IMR-90 (cell line): ENCODE measurements around the gene PRSS33. TPM values are rescaled to one million over a fixed set of nuclear protein-coding genes. Genes with fewer than 3 reads are reported as not detected.

Experiments used
- ATAC-seq: fragments of 200-7000 bp; cut with Tn5 transposase; 2 replicates; pipeline ENCODE4 v1.9.1; 2020; ENCODE audit warnings: low read depth, mild to moderate bottlenecking, moderate library complexity
- BruUV-seq: library from RNA; stranded (reverse); fragments of 400-500 nt; replicated peaks from 2 replicates; lab custom pipeline; 2021; lab: Mats Ljungman, UMichigan
- CTCF ChIA-PET: fragments of 300-600 bp; formaldehyde crosslinking; extraction: SDS; loops from one replicate; lab custom pipeline; 2021; ENCODE audit warnings: antibody characterized with exemption; lab: Yijun Ruan, JAX
- POLR2A ChIA-PET: fragments of 300-600 bp; sonication (Branson Sonifier 250); formaldehyde crosslinking; loops from one replicate; lab custom pipeline; 2022; ENCODE audit warnings: antibody characterized with exemption; ENCODE audit not compliant: unreplicated experiment; lab: Charles Lee
- DNase-seq: peaks from one replicate; pipeline ENCODE4 v3.0.0; 2013
- H2AFZ ChIP-seq: replicated peaks from 2 replicates; pipeline ENCODE3; 2013; ENCODE audit warnings: low read length, mild to moderate bottlenecking; ENCODE audit not compliant: poor library complexity
- H2AK5ac ChIP-seq: 2 replicates; pipeline ENCODE4 v1.6.1; 2013; ENCODE audit warnings: low read depth, low read length, inconsistent platforms
- H2AK9ac ChIP-seq: replicated peaks from 2 replicates; pipeline ENCODE3; 2013; ENCODE audit warnings: mild to moderate bottlenecking, low read depth, low read length, moderate library complexity; ENCODE audit not compliant: poor library complexity
- H2BK120ac ChIP-seq: 2 replicates; pipeline ENCODE4 v1.6.1; 2013; ENCODE audit warnings: low read depth, low read length, inconsistent platforms
- H2BK15ac ChIP-seq: 3 replicates; pipeline ENCODE4 v1.6.1; 2013; ENCODE audit warnings: low read depth, low read length, inconsistent platforms
- H2BK20ac ChIP-seq: 2 replicates; pipeline ENCODE4 v1.6.1; 2013; ENCODE audit warnings: low read depth, mild to moderate bottlenecking, inconsistent platforms, low read length, moderate library complexity
- H2BK5ac ChIP-seq: 2 replicates; pipeline ENCODE4 v1.6.1; 2013; ENCODE audit warnings: mild to moderate bottlenecking, low read depth, low read length, inconsistent platforms; ENCODE audit not compliant: poor library complexity, severe bottlenecking
- H3K14ac ChIP-seq: replicated peaks from 2 replicates; pipeline ENCODE4 v1.6.1; 2013; ENCODE audit warnings: low read depth, low read length, inconsistent platforms
- H3K18ac ChIP-seq: 2 replicates; pipeline ENCODE4 v1.6.1; 2013; ENCODE audit warnings: low read depth, low read length, control low read depth
- H3K23ac ChIP-seq: 2 replicates; pipeline ENCODE4 v1.6.1; 2013; ENCODE audit warnings: low read depth, low read length, inconsistent platforms
- H3K27ac ChIP-seq: 2 replicates; pipeline ENCODE4 v1.5.1; 2013; ENCODE audit warnings: mild to moderate bottlenecking, control low read depth, low read length; ENCODE audit not compliant: insufficient read depth
- H3K27me3 ChIP-seq: 2 replicates; pipeline ENCODE4 v1.6.1; 2013; ENCODE audit warnings: low read length; ENCODE audit not compliant: control insufficient read depth, insufficient read depth
- H3K36me3 ChIP-seq: 2 replicates; pipeline ENCODE4 v1.6.1; 2013; ENCODE audit warnings: low read length, mixed read lengths; ENCODE audit not compliant: control insufficient read depth, insufficient read depth
- H3K4ac ChIP-seq: 2 replicates; pipeline ENCODE4 v1.6.1; 2013; ENCODE audit warnings: low read depth, low read length, inconsistent platforms
- H3K4me1 ChIP-seq: 2 replicates; pipeline ENCODE4 v1.6.1; 2013; ENCODE audit warnings: low read length, mixed read lengths; ENCODE audit not compliant: control insufficient read depth, insufficient read depth
- H3K4me2 ChIP-seq: 2 replicates; pipeline ENCODE4 v1.6.1; 2013; ENCODE audit warnings: low read depth, mild to moderate bottlenecking, control low read depth, low read length, moderate library complexity
- H3K4me3 ChIP-seq: 2 replicates; pipeline ENCODE4 v1.5.1; 2013; ENCODE audit warnings: low read depth, mild to moderate bottlenecking, control low read depth, low read length, moderate library complexity; ENCODE audit not compliant: insufficient read depth
- H3K56ac ChIP-seq: 2 replicates; pipeline ENCODE4 v1.6.1; 2013; ENCODE audit warnings: low read length, inconsistent platforms; ENCODE audit not compliant: insufficient read depth; ENCODE audit errors: extremely low read depth
- H3K79me1 ChIP-seq, 2 experiments: 2 replicates each; pipeline ENCODE4 v1.6.1; 2013; ENCODE audit warnings: low read length in 2 of 2, inconsistent platforms in 1 of 2, low read depth in 1 of 2
- H3K9ac ChIP-seq: 2 replicates; pipeline ENCODE4 v1.6.1; 2013; ENCODE audit warnings: low read depth, low read length, control low read depth
- H3K9me1 ChIP-seq: 2 replicates; pipeline ENCODE4 v1.6.1; 2013; ENCODE audit warnings: low read length, inconsistent platforms; ENCODE audit not compliant: insufficient read depth
- H3K9me3 ChIP-seq: 2 replicates; pipeline ENCODE4 v1.6.1; 2013; ENCODE audit warnings: low read length; ENCODE audit not compliant: control insufficient read depth, insufficient read depth
- H4K20me1 ChIP-seq: 2 replicates; pipeline ENCODE4 v1.6.1; 2013; ENCODE audit warnings: low read length, inconsistent platforms; ENCODE audit not compliant: insufficient read depth
- H4K5ac ChIP-seq: 2 replicates; pipeline ENCODE4 v1.6.1; 2013; ENCODE audit warnings: mild to moderate bottlenecking, low read depth, low read length, control low read depth
- H4K8ac ChIP-seq, 2 experiments: 2 replicates each; pipeline ENCODE4 v1.6.1; 2013; ENCODE audit warnings: low read depth in 2 of 2, low read length in 2 of 2, control low read depth in 1 of 2, inconsistent platforms in 1 of 2
- H4K91ac ChIP-seq: 2 replicates; pipeline ENCODE4 v1.6.1; 2013; ENCODE audit warnings: low read depth, low read length, inconsistent platforms; ENCODE audit not compliant: insufficient read depth
- BHLHE40 ChIP-seq: fragments of 150-350 bp; IDR thresholded peaks from 2 replicates; pipeline ENCODE4 v1.6.1; 2016; ENCODE audit warnings: mild to moderate bottlenecking, low read depth, low read length
- CEBPB ChIP-seq: IDR thresholded peaks from 2 replicates; pipeline ENCODE4 v1.6.1; 2012; ENCODE audit warnings: low read depth, low read length, improper control_type of control experiment
- CHD1 ChIP-seq: IDR thresholded peaks from 2 replicates; pipeline ENCODE4 v1.6.1; 2012; ENCODE audit warnings: low read depth, low read length, improper control_type of control experiment
- ELK1 ChIP-seq: fragments of 150-350 bp; IDR thresholded peaks from 2 replicates; pipeline ENCODE4 v1.6.1; 2016; ENCODE audit warnings: low read depth, mild to moderate bottlenecking, low read length, moderate library complexity, borderline replicate concordance
- FOS ChIP-seq: fragments of 150-350 bp; IDR thresholded peaks from 2 replicates; pipeline ENCODE4 v1.6.1; 2016; ENCODE audit warnings: low read depth, low read length
- MAFK ChIP-seq: IDR thresholded peaks from 2 replicates; pipeline ENCODE4 v1.6.1; 2012; ENCODE audit warnings: low read depth, low read length, improper control_type of control experiment
- MAZ ChIP-seq: IDR thresholded peaks from 2 replicates; pipeline ENCODE4 v1.6.1; 2012; ENCODE audit warnings: low read depth, mild to moderate bottlenecking, low read length, improper control_type of control experiment, moderate library complexity, borderline replicate concordance
- MXI1 ChIP-seq: IDR thresholded peaks from 2 replicates; pipeline ENCODE4 v1.6.1; 2012; ENCODE audit warnings: low read depth, mild to moderate bottlenecking, low read length, moderate library complexity, borderline replicate concordance
- NFE2L2 ChIP-seq: fragments of 150-350 bp; IDR thresholded peaks from 2 replicates; pipeline ENCODE4 v1.6.1; 2016; ENCODE audit warnings: low read depth, mild to moderate bottlenecking, low read length
- POLR2A ChIP-seq: IDR thresholded peaks from 2 replicates; pipeline ENCODE4 v1.6.1; 2012; ENCODE audit warnings: mild to moderate bottlenecking, low read depth, low read length
- RAD21 ChIP-seq: IDR thresholded peaks from 2 replicates; pipeline ENCODE4 v1.6.1; 2012; ENCODE audit warnings: low read length, improper control_type of control experiment
- RCOR1 ChIP-seq: IDR thresholded peaks from 2 replicates; pipeline ENCODE4 v1.6.1; 2012; ENCODE audit warnings: mild to moderate bottlenecking, low read length, improper control_type of control experiment; ENCODE audit not compliant: insufficient replicate concordance
- SMC3 ChIP-seq: fragments of 150-350 bp; IDR thresholded peaks from 2 replicates; pipeline ENCODE4 v1.6.1; 2016; ENCODE audit warnings: low read depth, mild to moderate bottlenecking, antibody characterized with exemption, low read length, moderate library complexity
- USF2 ChIP-seq: fragments of 150-350 bp; IDR thresholded peaks from 2 replicates; pipeline ENCODE4 v1.6.1; 2017; ENCODE audit warnings: mild to moderate bottlenecking, antibody characterized with exemption, low read length, low read depth
- WGBS, 2 experiments: methylation state at CpG; one replicate each; pipeline versions ENCODE4 v1.1.5 to v1.1.7; 2013; ENCODE audit warnings: missing lambda C conversion rate in 2 of 2; ENCODE audit not compliant: insufficient read length in 1 of 2; ENCODE audit errors: extremely low coverage in 2 of 2; 5-methylcytosine and 5-hydroxymethylcytosine counted together
- dilution Hi-C: fragments of 300-500 bp; cut with HindIII; formaldehyde crosslinking; loops from one replicate; pipeline ENCODE4 v1.14.3; 2018; ENCODE audit warnings: low sequenced_read_pairs; ENCODE audit not compliant: unreplicated experiment
- in situ Hi-C: fragments of 300-500 bp; cut with MboI; formaldehyde crosslinking; loops from 3 replicates; pipeline ENCODE4 v1.14.3; 2019; ENCODE audit warnings: low sequenced_read_pairs, inconsistent platforms, mixed read lengths
- intact Hi-C: fragments of 100-400 bp; cut with micrococcal nuclease; formaldehyde crosslinking; loops from 2 replicates; pipeline ENCODE4 v1.10.0; 2022
- polyA plus RNA-seq, 3 experiments: library from polyadenylated mRNA; depleted of rRNA; stranded (reverse); fragments of >200 nt; gene quantifications; 2 replicates each; pipeline ENCODE4 v1.2.3, GENCODE V29; 2012; ENCODE audit warnings: low replicate concordance in 1 of 3
- total RNA-seq: library from RNA; depleted of rRNA; stranded (reverse); fragments of >200 nt; gene quantifications from 2 replicates; pipeline ENCODE4 v1.2.3, GENCODE V29; 2012

The PRSS33 gene
- total and polyA plus RNA-seq, 2 of the 4 experiments (the other 2 are of a cell fraction), result not detected

DNA sequence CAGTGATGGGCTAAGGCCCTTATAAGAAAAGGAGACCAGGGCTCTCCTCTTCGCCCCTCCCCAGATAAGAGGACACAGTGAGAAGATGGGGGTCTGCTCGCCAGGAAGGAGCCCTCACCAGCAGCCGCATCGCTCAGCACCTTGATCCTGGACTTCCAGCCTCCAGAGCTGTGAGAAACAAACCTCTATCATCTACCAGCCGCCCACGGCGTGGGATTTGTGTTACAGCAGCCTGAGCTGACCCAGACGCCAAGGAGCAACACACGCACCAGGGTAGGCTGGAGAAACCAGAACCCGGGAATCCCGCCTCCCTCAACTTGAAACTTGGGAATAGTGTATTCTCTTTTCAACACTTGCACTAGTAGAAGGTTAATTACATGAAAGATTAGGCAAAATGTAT, 38.5 kb upstream of the PRSS33 start:
- Histone ChIP-seq H3K4me2 (no peak overlapping the region), H2AK5ac (no peak overlapping the region), H3K14ac (no peak overlapping the region), H2AFZ (no peak overlapping the region), H4K91ac (no peak overlapping the region), H3K4me1 (no peaks in the 10 kb centered on the region), H3K18ac (no peak overlapping the region), H3K56ac (no peak overlapping the region), H4K5ac (no peak overlapping the region), H3K4ac (no peak overlapping the region), H3K9ac (no peak overlapping the region), H3K79me1 (no peaks in the 10 kb centered on the region), H3K9me3 (no peaks in the 10 kb centered on the region), H4K8ac (no peak overlapping the region), H3K9me1 (no peaks in the 10 kb centered on the region), H2BK20ac (no peak overlapping the region), H3K4me3 (no peak overlapping the region), H3K23ac (no peak overlapping the region), H2BK15ac (no peak overlapping the region), H2BK5ac (no peak overlapping the region), H2AK9ac (no peak overlapping the region), H3K27me3 (peaks cover 58% of the 10 kb centered on the region), H2BK120ac (no peak overlapping the region), H3K27ac (no peak overlapping the region), H4K20me1 (no peaks in the 10 kb centered on the region), H3K36me3 (no peaks in the 10 kb centered on the region)
- POLR2A ChIA-PET, result no interaction called here
- in situ Hi-C loops (no loop called here), dilution Hi-C loops (no loop called here), intact Hi-C loops (no loop called here)
- BruUV-seq, result no TSS peak
- no peak for TF ChIP-seq USF2
- TF ChIP-seq CHD1, result no peak
- no peak for TF ChIP-seq RAD21
- TF ChIP-seq CEBPB, result no peak
- TF ChIP-seq MAFK, result no peak
- no peak for TF ChIP-seq ELK1
- no peak for TF ChIP-seq SMC3
- no peak for TF ChIP-seq NFE2L2
- no peak for TF ChIP-seq MXI1
- TF ChIP-seq POLR2A, result no peak
- TF ChIP-seq FOS, result no peak
- no peak for TF ChIP-seq BHLHE40
- no peak for TF ChIP-seq MAZ
- TF ChIP-seq RCOR1, result no peak
- no peak for ATAC-seq
- no peak for DNase-seq
- CTCF ChIA-PET, result no interaction called here
- WGBS, 2 experiments, result no CpG with 5 or more reads among the region's 11 CpGs
